A549 (cell line): ENCODE results near the gene HIVEP3.

ENCODE experiments used
- EP300 ChIP-seq, 2 experiments: fragments of >200 bp; sonication (Bioruptor Twin); formaldehyde crosslinking; IDR thresholded peaks; 2 replicates in 1 of 2; 3 replicates in 1 of 2; pipeline ENCODE4 v1.6.1; 2016 to 2017
- ESRRA ChIP-seq: fragments of 150-350 bp; IDR thresholded peaks from 2 replicates; pipeline ENCODE4 v1.6.1; 2014; ENCODE audit warnings: mild to moderate bottlenecking, low read length, borderline replicate concordance
- JUN ChIP-seq, 2 experiments: fragments of >200 bp; sonication (Bioruptor Twin); formaldehyde crosslinking; IDR thresholded peaks; 2 replicates in 1 of 2; 3 replicates in 1 of 2; pipeline ENCODE4 v1.6.1; 2016 to 2017
- NPAS2 ChIP-seq: fragments of 250-450 bp; sonication (Bioruptor Pico); IDR thresholded peaks from 2 replicates; pipeline ENCODE4 v1.8.0; 2022; ENCODE audit warnings: mild to moderate bottlenecking, moderate library complexity, borderline replicate concordance
- RFX5 ChIP-seq: fragments of 450-650 bp; IDR thresholded peaks from 2 replicates; pipeline ENCODE4 v1.7.1; 2014; ENCODE audit warnings: antibody characterized with exemption, mild to moderate bottlenecking, moderate library complexity
- TF ChIP-seq, protein P1 (sequence below): fragments of >200 bp; sonication (Bioruptor Twin); formaldehyde crosslinking; IDR thresholded peaks from 3 replicates; pipeline ENCODE4 v1.5.1; 2016
- TF ChIP-seq, protein P2 (sequence below): fragments of >200 bp; sonication (Bioruptor Twin); formaldehyde crosslinking; IDR thresholded peaks from 3 replicates; pipeline ENCODE4 v1.6.1; 2016

DNA sequence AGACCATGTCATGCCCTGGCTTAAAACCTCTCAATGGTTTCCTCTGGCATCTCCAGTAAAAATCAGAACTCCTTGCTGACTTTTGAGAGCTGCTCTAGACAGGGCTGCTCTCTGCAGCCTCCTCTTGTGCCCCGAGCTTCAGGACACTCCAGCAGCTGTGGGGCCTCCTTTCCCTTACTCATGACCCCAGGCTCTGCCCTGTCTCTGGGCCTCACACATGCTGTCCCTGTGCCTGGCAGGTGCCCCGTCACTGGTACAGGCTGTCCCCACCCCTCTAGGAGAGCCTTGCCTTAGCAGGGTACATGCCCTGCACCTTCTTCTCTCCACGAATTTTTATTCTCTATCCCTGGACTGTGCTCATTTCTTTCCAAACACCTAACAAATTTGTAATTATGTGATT lies 43.2 kb downstream of the HIVEP3 start:
- TF ChIP-seq NPAS2 (CRISPR knock-in tag) = no peak
- TF ChIP-seq EP300 (IDR thresholded peaks at IDR 0.05) = no peak
- no peak for TF ChIP-seq RFX5
- TF ChIP-seq, protein P1, sequence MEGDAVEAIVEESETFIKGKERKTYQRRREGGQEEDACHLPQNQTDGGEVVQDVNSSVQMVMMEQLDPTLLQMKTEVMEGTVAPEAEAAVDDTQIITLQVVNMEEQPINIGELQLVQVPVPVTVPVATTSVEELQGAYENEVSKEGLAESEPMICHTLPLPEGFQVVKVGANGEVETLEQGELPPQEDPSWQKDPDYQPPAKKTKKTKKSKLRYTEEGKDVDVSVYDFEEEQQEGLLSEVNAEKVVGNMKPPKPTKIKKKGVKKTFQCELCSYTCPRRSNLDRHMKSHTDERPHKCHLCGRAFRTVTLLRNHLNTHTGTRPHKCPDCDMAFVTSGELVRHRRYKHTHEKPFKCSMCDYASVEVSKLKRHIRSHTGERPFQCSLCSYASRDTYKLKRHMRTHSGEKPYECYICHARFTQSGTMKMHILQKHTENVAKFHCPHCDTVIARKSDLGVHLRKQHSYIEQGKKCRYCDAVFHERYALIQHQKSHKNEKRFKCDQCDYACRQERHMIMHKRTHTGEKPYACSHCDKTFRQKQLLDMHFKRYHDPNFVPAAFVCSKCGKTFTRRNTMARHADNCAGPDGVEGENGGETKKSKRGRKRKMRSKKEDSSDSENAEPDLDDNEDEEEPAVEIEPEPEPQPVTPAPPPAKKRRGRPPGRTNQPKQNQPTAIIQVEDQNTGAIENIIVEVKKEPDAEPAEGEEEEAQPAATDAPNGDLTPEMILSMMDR = no peak
- TF ChIP-seq ESRRA = no peak
- TF ChIP-seq JUN (IDR thresholded peaks at IDR 0.05) = no peak
- TF ChIP-seq, protein P2, sequence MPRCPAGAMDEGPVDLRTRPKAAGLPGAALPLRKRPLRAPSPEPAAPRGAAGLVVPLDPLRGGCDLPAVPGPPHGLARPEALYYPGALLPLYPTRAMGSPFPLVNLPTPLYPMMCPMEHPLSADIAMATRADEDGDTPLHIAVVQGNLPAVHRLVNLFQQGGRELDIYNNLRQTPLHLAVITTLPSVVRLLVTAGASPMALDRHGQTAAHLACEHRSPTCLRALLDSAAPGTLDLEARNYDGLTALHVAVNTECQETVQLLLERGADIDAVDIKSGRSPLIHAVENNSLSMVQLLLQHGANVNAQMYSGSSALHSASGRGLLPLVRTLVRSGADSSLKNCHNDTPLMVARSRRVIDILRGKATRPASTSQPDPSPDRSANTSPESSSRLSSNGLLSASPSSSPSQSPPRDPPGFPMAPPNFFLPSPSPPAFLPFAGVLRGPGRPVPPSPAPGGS = no peak
